DMS53 treated with DMSO at 0.1 percent for 48 hours (cell line): ENCODE measurements around the gene SUOX.
"Not testable (repeated sequence)": the region's sequence is repeated elsewhere in the genome, so short reads cannot be mapped to it uniquely, and the experiment has no call there.

Source experiments
- DNase-seq: peaks from one replicate; lab custom pipeline; 2025; ENCODE audit not compliant: unreplicated experiment; lab: John Stamatoyannopoulos, UW

The SUOX gene

DNA sequence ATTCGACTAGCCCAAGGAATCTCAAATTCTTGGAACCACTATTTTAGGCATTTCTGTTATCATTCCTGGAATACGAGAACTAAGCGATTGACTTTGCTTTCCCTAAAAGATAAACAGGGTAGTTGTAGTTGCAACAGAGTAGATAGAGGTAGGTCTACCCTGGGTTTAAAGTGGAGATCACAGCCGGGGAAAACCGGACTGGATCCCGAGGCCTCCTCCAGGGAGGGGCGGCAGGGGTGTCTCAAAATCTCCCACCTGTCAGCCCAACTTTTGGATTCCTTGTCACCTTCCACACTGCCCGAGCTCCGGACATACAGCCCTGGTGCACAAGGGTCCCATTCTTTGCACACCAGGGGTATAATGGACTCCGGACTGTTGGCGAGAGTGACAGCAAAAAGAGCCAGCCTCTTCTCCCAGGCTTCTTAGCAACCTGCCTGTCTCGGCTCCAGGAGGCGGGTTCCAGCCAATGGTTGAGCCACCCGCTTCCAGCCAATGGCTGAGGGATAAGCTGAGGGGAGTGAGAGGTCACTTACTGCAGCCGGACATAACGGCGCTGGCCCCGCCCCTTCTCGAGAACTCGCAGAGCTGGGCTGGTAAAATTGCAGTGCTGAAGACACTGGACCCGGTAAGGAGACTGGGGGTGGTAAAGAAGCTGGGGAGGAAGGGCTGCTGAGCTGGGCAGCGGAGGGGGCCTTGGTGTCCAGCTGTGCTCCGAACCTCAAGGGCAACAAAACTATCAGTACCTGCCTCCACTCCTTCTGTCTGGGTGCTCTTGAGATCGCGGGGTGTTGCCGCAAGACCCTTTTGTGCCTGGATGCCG is at the start of gene SUOX:
SUOX (plus strand) TSS at position 562 of the 820 bp plus-strand sequence. CDS start 4,946 bp downstream, outside the sequence.
- DNase-seq = peak; percentile 98

DNA sequence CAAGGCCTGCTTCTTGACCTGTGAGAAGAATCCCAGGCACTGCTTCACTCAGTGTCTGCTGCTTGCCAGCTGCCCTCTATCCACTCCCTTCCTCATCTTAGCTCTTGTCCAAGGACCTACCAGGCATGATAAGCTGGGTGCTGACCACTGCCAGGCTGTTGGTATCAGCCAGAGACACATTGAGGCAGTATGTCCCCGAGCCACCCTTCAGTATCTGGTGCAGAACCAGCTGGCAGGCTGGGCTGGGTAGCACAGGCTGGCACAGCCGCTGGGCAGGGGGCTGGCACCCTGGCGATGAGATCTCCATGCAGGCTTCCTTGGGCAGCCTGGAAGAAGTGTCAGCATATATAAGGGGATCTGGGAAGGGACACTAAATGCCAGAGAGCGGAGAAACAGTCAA is 41.7 kb upstream of the SUOX start:
- no peak for DNase-seq

DNA sequence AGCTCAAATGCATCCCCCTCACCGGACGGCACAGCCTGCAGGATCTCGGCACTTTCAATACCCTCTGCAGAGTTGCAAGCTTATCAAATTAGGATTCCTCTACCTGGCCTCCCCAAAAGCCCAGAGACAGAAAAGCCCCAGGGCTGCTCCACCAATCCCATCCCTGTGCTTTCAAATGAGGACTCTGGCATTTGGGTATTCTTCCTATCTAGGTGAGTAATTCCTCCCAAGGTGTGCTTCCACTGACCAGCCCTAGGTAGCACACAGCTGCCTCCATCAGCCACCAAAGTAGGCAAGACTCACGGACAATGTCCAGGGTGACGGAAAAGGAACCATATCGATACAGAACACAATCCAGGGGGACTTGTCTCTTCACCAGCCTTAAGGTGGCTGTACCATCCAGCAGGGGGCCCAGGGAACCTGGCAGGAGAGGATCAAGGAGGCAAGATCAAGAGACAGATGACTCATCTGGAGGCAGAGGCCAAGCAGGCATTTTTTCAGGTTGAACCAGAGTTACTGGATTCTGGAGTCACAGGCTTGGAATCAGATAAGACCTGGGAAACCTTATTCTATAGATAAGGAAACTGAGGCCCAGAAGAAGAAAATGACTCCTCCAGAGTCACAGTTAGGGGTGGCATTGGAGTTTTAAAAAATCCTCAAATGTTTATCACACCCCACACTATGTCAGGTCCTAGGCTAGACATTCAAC is 41.1 kb upstream of the SUOX start:
- DNase-seq = peak; percentile 18

DNA sequence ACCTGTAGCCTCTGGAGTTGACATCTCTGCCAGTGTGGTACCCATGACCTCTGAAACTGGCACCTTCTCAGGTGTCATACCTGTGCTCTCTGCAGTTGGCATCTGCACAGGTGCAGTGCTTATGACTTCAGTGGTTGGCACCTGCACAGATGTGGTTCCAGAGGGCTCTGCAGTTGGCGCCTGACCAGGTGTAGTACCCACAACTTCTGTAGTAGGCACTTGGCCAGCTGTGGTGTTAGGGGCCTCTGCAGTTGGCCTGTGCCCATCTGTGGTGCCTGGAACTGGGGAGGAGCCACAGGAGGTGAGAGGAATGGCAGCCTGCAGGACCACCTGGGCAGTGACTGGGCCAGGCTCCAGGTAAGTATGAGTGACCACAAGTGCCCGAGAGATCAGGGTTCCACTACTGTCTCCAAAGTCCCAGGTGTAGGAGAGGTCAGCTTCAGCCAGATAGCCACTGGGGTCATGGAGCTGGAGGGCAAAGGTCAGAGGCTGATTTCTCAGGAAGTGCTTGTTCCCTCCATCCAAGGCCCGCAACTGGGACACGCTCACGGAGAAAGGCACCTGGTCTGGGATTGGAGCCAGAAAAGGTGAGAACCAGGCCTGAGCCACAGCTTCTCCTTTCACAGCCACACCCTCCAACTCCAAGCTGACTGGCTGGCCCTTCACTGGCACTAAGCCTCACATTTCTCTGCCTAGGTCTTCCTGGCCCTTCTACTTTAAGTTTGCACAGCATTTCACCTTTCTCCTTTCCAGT is 39.8 kb upstream of the SUOX start:
- no peak for DNase-seq

DNA sequence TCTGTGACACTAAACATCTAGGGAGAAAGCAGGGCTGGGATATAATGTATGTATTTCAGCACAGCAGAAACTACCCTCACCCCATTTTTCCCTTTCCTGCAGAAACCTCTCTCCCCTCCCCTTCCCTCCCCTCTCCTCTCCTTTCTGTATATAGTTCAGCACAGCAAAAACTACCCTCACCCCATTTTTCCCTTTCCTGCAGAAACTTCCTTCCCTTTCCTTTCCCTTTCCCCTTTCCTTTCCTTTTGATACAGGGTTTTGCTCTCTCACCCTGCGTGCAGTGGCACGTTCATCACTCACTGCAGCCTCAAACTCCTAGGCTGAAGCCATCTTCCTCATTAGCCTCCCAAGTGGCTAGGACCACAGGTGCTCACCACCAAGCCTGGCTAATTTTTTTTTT is 33.3 kb upstream of the SUOX start:
- no peak for DNase-seq

DNA sequence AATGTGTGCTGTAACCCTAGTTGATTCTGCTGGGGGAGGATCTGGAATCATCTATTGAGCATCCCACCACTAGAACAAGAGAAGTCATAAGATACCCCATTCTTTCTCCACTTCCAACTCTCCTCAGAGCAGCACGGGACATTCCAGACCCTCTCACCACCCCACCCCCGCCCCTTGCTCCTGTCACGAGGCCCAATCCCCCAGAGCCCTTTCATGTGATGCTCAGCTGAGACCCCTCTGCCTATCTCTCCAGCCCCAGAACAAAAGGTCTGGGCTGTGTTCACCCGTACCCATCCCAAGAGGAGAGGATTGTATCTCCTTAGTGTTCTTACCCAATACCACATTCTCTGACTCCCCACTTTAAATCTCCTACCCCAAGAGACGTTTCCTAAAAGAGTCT is 31.8 kb upstream of the SUOX start:
- no peak for DNase-seq

DNA sequence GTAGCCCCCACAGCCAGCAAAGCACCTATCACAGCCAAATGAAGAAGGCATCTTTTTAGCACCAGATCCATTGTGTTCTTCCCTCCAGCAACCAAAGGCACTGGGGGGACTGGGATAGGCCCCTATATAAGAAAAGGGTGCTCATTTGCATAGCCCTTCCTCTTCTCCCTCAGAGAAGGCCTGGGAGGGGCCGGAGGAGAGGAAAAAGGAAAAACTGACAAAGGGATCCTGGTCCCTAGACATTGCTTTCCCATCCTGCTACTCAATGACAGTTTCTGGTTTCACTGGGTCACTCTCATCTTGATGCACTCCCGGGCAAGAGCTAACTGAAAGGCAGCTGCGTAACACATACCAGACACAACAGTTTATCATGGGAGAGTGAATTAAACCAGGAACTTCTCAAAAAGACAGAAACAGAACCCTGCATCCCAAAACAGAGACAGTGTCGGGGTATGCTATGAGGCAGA is 31.1 kb upstream of the SUOX start, which contains the start of gene PMEL:
PMEL (minus strand) TSS at position 102 of the 467 bp plus-strand sequence; CDS start at position 71, 31 bp downstream.
- peak; percentile 44 for DNase-seq

DNA sequence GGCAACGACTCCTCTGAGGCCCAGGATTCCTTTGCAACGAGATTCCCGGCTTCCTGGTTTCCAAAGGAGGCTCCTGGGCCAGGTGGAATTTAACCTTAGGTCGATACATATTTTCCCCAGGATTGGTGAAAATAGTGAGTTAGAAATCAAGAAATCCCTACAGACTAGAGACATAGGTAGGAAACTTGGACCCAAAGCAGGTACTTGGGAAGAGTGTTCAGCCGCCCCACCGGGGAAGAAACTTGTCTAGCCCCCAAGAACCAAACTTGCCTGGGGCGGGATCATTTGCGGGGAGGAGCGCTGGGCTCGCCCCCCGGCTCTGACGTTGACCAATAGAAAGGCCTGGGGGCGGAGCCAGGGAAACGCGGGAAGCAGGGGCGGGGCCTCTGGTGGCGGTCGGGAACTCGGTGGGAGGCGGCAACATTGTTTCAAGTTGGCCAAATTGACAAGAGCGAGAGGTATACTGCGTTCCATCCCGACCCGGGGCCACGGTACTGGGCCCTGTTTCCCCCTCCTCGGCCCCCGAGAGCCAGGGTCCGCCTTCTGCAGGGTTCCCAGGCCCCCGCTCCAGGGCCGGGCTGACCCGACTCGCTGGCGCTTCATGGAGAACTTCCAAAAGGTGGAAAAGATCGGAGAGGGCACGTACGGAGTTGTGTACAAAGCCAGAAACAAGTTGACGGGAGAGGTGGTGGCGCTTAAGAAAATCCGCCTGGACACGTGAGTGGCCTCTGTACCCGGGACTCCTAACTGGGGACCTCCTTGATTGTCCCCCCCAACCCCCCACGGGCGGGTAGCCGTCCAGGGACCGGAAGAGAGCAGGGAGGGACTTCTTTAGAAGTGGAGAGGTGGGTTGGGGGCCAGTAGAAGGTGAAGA is 30.4 kb upstream of the SUOX start, which contains the start of gene CDK2:
CDK2 (plus strand) TSS at position 423 of the 874 bp plus-strand sequence; CDS start at position 602, 179 bp downstream.
- DNase-seq = peak; percentile 69

DNA sequence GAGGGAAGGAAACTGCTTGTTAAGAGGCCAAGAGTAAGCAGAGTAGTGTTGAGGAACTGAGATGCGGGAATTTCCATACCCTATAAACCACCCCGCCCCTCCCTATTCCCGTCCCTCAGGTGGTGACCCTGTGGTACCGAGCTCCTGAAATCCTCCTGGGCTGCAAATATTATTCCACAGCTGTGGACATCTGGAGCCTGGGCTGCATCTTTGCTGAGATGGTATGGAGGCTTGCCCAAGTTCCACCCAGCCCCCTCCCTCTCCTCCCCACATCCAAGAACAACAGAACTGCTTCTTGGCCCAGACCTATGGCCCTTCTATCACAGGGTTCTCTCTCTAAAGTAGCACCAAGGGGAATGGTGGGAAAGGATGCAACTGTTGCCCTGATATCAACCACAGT is 27.7 kb upstream of the SUOX start:
- no peak for DNase-seq

DNA sequence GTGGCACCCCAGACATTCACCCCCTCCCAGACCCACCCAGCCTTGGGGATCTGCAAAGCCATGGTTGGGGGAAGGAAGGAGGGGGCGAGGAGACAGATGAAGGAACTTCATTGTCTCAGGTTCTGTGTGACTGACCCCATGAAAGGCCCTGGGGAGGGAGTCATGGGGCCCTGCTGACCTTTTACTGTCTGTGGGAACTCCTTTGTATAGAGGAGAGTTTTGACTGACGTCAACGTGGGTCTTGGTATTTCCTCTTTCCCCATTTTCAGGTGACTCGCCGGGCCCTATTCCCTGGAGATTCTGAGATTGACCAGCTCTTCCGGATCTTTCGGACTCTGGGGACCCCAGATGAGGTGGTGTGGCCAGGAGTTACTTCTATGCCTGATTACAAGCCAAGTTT is 26.3 kb upstream of the SUOX start:
- DNase-seq = no peak

DNA sequence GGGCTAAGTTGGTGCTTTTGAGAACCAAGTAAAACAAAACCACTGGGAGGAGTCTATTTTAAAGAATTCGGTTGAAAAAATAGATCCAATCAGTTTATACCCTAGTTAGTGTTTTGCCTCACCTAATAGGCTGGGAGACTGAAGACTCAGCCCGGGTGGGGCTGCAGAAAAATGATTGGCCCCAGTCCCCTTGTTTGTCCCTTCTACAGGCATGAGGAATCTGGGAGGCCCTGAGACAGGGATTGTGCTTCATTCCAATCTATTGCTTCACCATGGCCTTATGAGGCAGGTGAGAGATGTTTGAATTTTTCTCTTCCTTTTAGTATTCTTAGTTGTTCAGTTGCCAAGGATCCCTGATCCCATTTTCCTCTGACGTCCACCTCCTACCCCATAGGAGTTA is 25.0 kb upstream of the SUOX start:
- no peak for DNase-seq

DNA sequence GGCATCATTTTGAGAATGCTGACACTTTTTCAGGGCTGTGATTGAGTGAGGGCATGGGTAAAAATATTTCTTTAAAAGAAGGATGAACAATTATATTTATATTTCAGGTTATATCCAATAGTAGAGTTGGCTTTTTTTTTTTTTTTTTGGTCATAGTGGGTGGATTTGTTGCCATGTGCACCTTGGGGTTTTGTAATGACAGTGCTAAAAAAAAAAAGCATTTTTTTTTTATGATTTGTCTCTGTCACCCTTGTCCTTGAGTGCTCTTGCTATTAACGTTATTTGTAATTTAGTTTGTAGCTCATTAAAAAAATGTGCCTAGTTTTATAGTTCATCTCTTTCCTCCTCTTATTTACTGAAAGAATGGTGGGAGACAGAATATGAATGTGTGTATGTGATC is 24.6 kb upstream of the SUOX start:
- DNase-seq = no peak

DNA sequence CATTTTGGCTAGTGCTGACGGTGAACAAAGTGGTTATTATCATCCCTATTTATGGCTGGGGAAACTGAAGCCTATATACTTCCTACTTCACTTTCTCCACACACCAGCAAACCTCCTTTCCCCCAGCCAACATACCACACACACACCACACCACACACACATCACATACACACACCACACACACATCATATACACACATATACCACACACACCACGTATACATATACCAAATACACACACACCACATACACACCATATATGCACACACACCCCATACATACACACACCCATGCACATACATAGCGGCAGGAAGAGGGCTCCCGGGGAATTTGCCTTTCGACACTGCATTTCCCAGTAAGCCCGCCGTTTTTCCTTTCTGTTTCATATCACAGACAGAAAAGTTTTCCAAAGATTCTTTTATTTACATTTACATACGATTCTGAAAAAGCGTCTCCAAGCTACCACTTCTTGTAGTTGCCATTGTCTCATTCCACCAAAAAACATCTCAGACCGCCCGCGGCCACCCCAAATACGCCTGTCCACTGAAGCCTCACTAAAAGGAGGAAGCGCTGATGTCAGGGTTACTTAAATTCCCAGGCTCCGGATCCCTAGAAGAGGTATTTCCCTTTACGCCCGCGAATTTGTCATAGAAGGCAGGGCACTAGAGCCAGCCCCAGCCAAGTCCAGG is 24.0 kb upstream of the SUOX start:
- DNase-seq = peak; percentile 39

DNA sequence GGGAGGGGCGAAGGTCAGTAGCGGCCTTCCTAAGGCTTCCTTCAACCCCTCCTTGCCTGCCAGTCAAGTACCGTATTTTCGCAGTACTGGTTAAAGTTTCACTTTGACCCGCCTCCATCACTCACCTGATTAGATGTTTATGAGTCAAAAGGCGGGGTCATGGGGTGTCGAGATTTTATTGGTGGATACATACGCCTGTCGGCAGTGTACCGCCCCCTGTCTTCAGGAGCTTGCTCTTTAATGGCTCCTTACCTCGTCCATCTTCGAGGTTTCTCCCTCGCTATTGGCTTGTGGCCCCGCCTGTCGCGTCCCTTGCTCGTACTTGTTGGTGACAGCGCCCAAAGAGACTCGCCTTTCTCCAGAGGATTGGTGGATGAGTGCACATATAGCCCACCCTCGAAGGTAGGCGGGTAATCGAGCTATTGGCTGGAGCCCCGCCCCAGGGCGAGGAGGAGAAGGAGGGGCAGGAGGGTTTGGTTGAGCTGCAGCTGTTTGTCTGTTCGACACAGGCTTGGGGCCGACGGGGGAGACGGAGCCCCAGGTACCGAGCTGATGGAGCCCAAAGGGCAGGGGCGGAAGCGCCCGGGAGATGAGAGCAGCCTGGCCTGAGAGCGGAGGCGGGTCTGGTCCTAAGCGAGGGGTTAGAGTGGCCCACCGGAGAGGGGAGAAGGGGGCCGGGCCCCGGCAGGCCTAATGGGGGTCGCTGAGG is 23.3 kb upstream of the SUOX start, which contains the start of gene RAB5B:
RAB5B (plus strand) TSS at position 480 of the 709 bp plus-strand sequence. CDS start 12,883 bp downstream, outside the sequence.
- DNase-seq = peak; percentile 100

DNA sequence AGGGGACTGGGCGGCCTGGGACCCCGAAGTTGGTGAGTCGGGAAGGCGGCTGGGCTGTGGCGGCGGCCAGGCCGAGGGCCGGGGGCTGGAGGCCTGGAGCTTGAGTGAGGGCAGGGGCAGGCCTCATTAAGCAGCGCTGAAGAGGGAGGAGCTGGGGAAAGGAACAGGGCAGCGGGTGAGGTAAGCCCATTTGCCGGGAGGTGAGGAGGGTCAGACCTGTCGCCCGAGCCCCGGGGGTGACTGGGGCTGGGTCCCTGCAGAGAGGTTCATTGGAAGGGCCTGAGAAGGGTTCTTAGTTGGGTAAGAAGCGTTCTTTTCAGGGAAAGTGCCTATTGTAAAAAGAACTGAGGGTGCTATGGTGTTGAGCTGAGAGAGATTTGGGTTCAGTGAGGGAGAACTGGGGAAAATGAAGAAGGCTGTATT is 22.8 kb upstream of the SUOX start:
- peak; percentile 39 for DNase-seq

DNA sequence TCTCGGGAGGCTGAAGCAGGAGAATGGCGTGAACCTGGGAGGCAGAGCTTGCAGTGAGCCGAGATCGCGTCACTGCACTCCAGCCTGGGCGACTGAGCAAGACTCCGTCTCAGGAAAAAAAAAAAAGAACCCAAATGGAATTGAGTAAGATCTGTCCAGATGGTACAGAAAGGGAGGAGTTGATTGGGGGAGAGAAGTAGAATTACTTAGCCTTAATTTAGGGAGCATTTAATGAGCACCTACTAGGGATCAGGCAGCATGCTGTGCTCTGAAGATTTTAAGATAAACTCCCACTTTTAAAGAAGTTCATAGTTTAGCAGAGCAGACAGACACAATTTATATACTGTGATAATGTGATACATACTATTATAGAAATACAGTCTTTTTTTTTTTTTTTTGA is 18.7 kb upstream of the SUOX start:
- DNase-seq = no peak

DNA sequence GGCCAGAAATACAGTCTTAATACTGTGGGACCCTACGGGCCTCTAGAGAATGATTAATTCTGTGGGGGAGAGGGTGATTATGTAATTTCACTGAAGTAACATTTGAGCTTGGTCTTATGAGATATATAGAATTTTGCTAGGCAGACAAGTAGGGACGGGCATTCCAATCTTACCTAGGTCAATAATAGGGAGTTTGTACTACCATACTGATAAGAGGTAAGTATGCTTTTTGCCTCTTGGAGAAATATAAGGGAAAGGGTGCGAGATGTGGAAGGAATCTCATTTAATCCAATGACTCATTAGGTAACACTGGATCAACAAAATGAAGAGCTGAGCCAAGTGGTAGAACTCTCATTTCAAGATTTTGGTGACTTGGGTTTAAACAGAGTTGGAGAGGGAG is 18.0 kb upstream of the SUOX start:
- no peak for DNase-seq

DNA sequence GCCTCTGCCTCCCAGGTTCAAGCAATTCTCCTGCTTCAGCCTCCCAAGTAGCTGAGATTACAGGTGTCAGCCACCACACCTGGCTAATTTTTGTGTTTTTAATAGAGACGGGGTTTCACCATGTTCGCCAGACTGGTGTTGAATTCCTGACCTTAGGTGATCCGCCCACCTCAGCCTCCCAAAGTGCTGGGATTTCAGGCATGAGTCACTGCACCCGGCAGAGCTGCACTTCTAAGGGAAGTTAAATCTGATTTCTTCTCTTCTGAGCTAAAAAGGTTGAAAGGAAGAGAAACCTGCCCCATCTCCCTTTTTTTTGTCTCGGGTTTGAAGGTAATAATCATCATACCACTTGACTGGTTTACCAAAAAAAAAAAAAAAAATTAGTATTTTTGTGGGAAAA is 15.2 kb upstream of the SUOX start:
- not testable (repeated sequence) for DNase-seq
